HG02943 (cell line): ENCODE data around the gene PPARGC1A.

Source experiments
- ATAC-seq: cut with Tn5 transposase; IDR thresholded peaks from one replicate; pipeline ENCODE4 v1.9.1; 2021; ENCODE audit warnings: mild to moderate bottlenecking, low read depth, moderate library complexity; ENCODE audit not compliant: unreplicated experiment

PPARGC1A gene

GRCh38 chr4:23788027-23788426 lies 101.8 kb downstream of the PPARGC1A start:
- no peak for ATAC-seq

GRCh38 chr4:23782778-23783437 lies 106.9 kb downstream of the PPARGC1A start:
- no peak for ATAC-seq

- no peak for ATAC-seq
These were observed 110.0 kb downstream of the PPARGC1A start for GRCh38 chr4:23779839-23780238.

GRCh38 chr4:23779422-23779821 lies 110.4 kb downstream of the PPARGC1A start:
- no peak for ATAC-seq

- ATAC-seq: no peak
These were observed 114.2 kb downstream of the PPARGC1A start for GRCh38 chr4:23775694-23776093.

GRCh38 chr4:23774909-23775308 lies 114.9 kb downstream of the PPARGC1A start:
- ATAC-seq: no peak

GRCh38 chr4:23773884-23774636 lies 115.8 kb downstream of the PPARGC1A start:
- no peak for ATAC-seq

- ATAC-seq: no peak
These were observed 119.8 kb downstream of the PPARGC1A start for GRCh38 chr4:23770011-23770410.

- no peak for ATAC-seq
These were observed 120.4 kb downstream of the PPARGC1A start for GRCh38 chr4:23769406-23769805.

- no peak for ATAC-seq
These were observed 121.3 kb downstream of the PPARGC1A start for GRCh38 chr4:23768541-23768940.

GRCh38 chr4:23766344-23766743 lies 123.5 kb downstream of the PPARGC1A start:
- no peak for ATAC-seq

GRCh38 chr4:23763559-23763958 lies 126.3 kb downstream of the PPARGC1A start:
- no peak for ATAC-seq

GRCh38 chr4:23762551-23762950 lies 127.3 kb downstream of the PPARGC1A start:
- no peak for ATAC-seq

GRCh38 chr4:23759066-23759465 lies 130.8 kb downstream of the PPARGC1A start:
- ATAC-seq: no peak

- ATAC-seq: no peak
These were observed 135.2 kb downstream of the PPARGC1A start for GRCh38 chr4:23754688-23755087.

GRCh38 chr4:23750125-23750524 lies 139.7 kb downstream of the PPARGC1A start:
- no peak for ATAC-seq

- ATAC-seq: no peak
These were observed 142.5 kb downstream of the PPARGC1A start for GRCh38 chr4:23747281-23747735.

- no peak for ATAC-seq
These were observed 143.2 kb downstream of the PPARGC1A start for GRCh38 chr4:23746672-23747071.

- ATAC-seq: no peak
These were observed 143.8 kb downstream of the PPARGC1A start for GRCh38 chr4:23746027-23746426.

- no peak for ATAC-seq
These were observed 144.5 kb downstream of the PPARGC1A start for GRCh38 chr4:23745377-23745776.
